ENCODE results near the gene MET. TPM values are rescaled to one million over a fixed set of nuclear protein-coding genes. Genes with fewer than 3 reads are reported as not detected.

Gene MET
- total RNA-seq, 1 experiment from 2014 or later = 133 TPM

DNA sequence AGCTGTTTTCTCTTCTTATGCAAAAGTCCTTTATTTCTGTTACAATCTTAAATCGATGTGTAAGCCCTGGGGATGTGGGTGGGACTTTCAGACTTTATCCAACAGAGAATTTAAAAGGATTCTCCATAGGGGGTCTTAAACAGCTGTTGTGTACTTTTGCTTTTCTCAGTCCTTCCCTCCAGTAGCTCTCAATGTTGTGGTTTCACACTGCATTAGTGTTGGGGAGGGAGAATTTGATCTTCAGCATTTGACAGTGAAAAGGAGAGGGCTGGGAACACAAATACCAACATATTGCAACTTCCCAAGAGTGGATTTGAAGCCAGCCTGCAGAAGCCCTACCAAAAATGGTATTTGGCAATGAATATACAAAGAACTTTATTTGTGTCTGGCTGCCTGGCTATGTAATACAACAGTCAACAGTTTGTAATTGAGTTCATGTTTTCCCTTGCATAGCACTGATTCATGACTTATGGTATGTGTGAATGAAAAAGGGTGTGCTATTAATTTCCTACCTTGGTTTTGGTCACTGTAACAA lies 110.2 kb downstream of the MET start:
- peak; percentile 92 for DNase-seq (ENCODE audit: low read depth)

DNA sequence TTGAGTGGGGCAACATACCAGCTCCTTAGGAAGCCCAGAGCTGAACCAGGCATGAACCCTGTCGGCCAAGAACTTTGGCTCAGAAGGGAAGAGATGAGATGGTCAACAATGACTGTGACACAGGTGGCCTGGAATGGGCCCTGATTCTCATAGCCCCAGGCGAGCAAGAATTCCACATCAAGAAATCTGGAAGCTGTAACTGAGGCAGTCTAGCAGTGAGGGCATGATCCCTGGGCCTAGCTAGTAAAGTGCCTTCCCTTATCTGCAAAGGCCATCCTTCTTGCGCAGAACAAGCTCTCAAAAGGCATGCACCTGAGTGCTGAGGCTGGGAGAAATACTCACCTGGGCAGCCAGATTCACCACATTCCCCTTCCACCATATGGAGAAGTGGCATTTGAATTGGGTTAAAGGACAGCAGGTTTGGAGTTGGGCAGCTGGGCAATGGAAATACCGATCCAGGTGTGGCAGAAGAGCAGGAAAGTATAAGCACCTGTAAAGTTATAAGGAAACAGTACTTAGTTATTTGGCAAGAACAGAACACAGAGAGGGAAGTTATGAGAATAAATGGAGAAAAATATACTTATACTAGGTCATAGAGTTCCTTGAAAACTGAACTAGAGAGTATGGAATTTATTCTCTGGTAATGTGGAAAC lies 111.8 kb downstream of the MET start:
- DNase-seq (ENCODE audit: low read depth) = no peak

DNA sequence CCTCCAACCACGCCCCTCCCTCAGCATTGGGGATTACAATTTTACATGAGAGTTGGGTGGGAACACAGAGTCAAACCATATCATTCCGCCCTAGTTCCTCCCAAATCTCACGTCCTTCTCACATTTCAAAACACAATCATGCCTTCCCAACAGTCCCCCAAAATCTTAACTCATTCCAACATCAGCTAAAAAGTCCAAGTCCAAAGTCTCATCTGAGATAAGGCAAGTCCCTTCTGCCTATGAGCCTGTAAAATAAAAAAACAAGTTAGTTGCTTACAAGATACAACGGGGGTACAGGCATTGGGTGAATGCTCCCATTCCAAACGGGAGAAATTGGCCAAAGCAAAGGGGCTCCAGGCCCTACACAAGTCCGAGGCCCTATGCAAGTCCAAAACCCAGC lies 112.7 kb downstream of the MET start:
- DNase-seq (ENCODE audit: low read depth) = no peak

DNA sequence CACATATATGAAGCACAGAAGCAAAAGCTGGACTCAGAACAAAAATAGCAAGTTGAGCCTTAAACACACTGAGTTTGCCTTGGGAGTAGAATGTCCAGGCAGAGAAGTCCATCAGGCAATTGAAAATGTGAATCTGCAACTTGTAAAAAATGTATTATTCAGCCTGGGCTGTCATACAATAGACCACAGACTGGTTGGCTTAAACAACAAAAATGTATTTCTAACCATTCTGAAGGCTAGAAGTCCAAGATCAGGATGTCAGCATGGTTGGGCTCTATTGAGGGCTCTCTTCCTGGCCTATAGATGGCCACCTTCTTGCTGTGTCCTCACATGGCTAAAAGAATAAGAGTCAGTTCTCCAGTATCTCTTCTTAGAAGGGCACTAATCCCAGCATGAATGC lies 113.8 kb downstream of the MET start:
- peak; percentile 25 for DNase-seq (ENCODE audit: low read depth)

GRCh38 chr7:116786791-116787443 lies 114.9 kb downstream of the MET start:
- peak; percentile 81 for DNase-seq (ENCODE audit: low read depth)

DNA sequence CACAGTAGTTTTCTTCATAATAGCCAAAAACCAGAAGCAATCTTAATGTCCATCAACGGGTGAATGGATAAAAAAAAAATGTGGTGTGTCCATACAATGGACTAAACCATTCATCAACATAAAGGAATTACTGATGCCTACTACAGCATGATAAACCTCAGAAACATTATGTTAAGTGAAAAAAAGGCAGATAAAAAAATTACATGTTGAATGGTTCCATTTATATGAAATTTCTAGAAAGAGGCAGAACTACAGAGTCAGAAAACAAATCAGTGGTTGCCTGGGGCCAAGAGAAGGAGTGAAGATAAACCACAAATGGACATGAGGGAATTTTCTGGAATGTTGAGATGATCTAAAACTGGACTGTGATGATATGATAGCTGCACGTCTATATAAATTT lies 115.9 kb downstream of the MET start:
- no peak for DNase-seq (ENCODE audit: low read depth)

DNA sequence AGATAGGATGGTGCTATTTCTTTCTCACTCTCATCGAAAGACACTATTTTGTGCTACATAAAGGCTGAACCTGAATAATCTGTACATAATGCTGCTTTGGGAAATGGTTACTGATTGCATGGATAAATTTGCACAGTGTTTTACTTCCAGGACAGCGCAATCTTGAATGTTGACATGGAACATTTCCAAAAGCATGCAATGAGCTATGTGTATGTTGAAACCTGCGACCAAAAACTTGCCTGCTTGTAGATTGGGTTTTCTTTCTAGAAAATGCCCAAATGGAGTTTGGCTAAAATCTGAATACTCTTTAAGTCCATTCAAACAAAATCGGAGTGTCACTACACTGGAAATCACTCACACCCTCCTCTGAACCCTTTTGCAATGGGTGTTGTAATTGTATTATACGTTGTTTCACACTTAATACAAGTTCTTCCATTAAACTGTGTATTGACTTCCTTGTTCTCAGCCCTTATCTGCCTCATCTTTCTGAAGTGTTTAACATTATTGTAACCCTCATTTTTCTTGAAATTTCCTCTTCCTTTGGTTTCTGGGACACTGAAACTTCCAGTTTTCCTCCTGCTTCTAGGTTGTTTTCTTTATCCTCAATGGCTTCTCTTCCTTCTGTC lies 116.7 kb downstream of the MET start:
- no peak for DNase-seq (ENCODE audit: low read depth)

GRCh38 chr7:116790025-116790424 lies 118.0 kb downstream of the MET start:
- no peak for DNase-seq (ENCODE audit: low read depth)

DNA sequence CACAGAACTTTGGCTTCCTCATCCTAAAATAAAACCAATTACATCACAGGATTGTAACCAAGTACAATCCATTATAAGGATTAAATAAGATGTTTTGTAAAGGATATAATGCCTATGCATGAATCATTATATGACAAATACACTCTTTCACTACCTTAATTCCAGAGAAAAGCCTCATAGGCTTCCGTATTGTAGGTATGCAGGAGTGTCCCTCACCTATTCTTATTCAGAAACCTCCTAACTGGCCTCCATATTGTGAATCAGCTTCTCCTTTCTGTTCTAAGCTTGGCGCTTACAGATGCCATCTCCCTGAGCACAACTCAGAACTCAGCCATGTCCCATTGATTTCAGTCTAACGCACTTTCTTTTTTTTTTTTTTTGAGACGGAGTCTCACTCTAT lies 120.8 kb downstream of the MET start:
- no peak for DNase-seq (ENCODE audit: low read depth)

DNA sequence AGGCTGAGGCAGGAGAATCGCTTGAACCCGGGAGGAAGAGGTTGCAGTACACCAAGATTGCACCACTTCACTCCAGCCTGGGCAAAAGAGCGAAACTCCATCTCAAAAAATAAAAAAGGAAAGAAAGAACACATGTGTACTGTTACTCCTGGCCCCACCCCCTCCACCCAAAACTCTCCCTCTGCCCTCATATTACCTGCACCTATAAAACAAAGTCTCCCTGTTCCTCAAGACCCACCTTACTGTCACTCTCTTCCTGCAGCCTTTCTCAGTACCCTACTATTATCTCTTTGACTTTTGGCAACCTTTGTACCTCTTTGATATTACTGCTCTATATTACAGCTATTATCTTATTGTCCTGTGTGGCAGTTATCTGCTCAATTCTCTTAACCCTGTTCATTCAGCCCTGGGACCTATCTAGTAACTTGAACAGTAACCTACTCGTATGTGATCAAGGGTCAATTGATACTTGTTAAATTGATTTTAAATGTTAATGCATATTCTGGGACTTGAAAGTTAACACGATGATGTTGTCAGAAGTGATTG lies 121.9 kb downstream of the MET start:
- DNase-seq (ENCODE audit: low read depth) = no peak

DNA sequence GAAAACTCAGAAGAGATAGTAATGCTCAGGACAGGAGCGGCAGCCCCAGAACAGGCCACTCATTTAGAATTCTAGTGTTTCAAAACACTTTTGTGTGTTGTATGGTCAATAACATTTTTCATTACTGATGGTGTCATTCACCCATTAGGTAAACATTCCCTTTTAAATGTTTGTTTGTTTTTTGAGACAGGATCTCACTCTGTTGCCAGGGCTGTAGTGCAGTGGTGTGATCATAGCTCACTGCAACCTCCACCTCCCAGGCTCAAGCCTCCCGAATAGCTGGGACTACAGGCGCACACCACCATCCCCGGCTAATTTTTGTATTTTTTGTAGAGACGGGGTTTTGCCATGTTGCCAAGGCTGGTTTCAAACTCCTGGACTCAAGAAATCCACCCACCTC lies 124.5 kb downstream of the MET start:
- DNase-seq (ENCODE audit: low read depth) = no peak

GRCh38 chr7:116797612-116798011 lies 125.6 kb downstream of the MET start:
- DNase-seq (ENCODE audit: low read depth) = no peak

GRCh38 chr7:116798232-116798631 lies 126.2 kb downstream of the MET start:
- DNase-seq (ENCODE audit: low read depth) = no peak

DNA sequence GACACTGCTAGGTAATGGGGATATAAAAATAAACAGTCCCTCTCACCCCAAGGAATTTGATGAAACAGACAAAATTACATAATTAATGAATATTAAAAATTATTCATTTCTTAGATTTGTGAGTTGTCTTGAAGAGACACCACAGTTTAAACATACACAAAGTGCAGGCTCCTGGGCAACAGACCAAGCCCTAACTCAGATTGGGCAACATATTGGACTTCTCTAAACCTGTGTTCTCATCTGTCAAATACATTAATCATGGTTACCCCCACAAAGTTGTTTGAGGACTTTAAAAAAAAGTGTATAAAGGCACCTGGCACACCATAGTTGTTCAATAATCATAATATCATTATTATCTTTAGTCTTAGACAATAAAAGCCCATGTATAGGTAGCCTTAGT lies 127.9 kb downstream of the MET start:
- DNase-seq (ENCODE audit: low read depth) = no peak

DNA sequence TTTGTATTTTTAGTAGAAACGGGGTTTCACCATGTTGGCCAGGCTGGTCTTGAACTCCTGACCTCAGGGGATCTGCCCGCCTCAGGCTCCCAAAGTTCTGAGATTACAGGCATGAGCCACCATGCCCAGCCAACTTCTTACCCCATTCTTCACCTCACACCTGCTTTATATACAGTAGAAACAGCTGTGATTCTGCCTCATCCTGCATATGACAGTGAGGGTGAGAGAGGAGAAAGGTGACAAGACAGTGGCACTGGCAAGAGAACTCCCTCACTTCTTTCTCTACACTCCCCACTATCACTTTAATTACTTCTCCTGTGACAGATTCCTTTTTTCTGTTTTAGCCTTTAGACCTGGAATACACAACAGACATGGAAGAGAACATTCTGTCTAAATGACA lies 128.6 kb downstream of the MET start:
- no peak for DNase-seq (ENCODE audit: low read depth)

DNA sequence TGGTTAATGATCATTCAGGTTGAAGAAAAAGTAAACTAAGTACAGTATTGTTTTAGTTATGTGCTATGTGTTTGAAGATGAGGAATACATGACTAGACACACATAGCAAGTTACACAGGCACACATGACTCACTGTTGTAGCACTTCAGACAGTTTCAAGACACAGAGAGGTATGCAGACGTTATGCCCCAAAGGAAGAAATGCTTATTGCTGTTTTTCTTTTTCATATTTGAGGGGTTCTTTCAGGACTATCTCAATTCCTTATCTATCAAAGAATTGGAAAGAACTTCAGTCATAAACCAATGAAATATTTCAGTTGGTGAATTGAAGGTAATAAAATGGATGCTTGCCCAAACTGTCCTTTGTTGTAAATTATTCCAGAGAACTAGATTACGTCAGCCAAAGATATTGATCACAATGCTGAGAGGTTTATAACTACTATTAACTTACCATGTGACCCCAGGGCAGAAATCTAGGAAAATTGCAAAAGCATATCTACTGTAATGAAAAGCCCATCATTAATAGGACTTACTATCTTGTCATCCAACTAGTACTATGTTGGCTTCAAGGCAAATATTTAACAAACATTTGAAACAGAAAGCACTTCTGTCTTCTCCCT lies 129.2 kb downstream of the MET start:
- DNase-seq (ENCODE audit: low read depth) = peak; percentile 74

DNA sequence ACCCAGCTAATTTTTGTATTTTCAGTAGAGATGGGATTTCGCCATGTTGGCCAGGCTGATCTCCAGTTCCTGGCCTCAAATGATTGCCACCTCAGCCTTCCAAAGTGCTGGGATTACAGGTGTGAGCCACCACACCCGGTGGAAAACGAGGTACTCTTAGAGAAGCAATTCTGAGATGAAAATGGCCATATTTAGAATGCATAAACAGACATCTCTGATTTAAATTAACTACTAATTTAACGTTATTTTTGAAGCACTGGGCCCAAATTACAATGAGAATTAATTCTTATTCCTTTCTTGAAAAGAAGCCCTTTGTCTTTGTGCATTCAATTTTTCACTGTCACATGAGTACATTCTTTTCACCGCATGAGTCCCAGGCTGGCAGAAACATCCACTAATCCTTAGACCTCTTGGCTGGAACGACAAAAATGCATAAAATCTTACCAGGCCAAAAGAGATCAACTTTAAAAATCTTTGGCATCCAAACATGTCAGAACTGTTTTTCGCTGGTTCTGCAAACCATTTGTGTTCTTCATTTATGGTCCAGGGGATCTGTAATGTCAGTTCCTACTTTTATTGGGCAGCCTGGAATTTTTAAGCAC lies 130.2 kb downstream of the MET start:
- DNase-seq (ENCODE audit: low read depth) = peak; percentile 73

GRCh38 chr7:116802746-116803152 lies 130.8 kb downstream of the MET start:
- DNase-seq (ENCODE audit: low read depth) = peak; percentile 93

- DNase-seq (ENCODE audit: low read depth) = no peak
These were observed 132.5 kb downstream of the MET start for GRCh38 chr7:116804471-116804870.

DNA sequence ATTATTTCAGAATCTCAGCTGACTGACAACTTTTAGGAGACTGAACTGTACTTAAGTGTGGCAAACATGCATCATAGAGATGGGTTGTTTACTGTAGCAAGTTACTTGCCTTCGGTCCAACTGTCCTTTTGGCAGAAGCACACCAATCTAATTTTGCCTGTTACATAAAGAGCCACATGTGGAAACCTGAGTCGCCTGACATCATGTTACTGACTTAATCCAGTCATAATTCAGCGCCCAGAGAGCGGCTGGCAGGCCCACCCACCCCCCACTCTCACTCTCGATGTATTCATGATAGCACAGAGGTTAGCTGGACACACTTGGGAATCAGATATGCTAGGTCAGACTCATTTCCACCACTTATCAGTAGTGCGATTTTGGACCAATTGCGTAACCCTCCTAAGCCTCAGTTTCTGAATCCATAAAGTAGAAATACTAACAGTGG lies 133.1 kb downstream of the MET start:
- DNase-seq (ENCODE audit: low read depth) = peak; percentile 77

Measured in LHCN-M2 (cell line).